HL-60 (cell line): ENCODE results near the gene PARP2.

Experiments used
- DNase-seq, 2 experiments: peaks; one replicate each; pipeline ENCODE4 v3.0.0-alpha.2; 2010 to 2020; ENCODE audit warnings: low read depth in 1 of 2, low spot score in 1 of 2
- H3K27ac ChIP-seq: fragments of 250-450 bp; sonication (Bioruptor Pico); replicated peaks from 2 replicates; pipeline ENCODE4 v1.5.1; 2020; ENCODE audit warnings: mild to moderate bottlenecking, moderate library complexity
- H3K27me3 ChIP-seq: fragments of 250-450 bp; sonication (Bioruptor Pico); 2 replicates; pipeline ENCODE4 v1.5.1; 2021; ENCODE audit warnings: mild to moderate bottlenecking, moderate library complexity; ENCODE audit not compliant: insufficient read depth, poor library complexity, severe bottlenecking
- H3K4me3 ChIP-seq: replicated peaks from 2 replicates; pipeline ENCODE4 v1.5.1; 2011; ENCODE audit warnings: mild to moderate bottlenecking, control low read depth, low read length; ENCODE audit not compliant: insufficient read depth
- CTCF ChIP-seq: IDR thresholded peaks from one replicate; pipeline ENCODE4 v1.5.1; 2011; ENCODE audit warnings: low read length, control low read depth, inconsistent platforms; ENCODE audit not compliant: insufficient read depth
- GABPA ChIP-seq: IDR thresholded peaks from 2 replicates; pipeline ENCODE4 v1.6.1; 2012; ENCODE audit warnings: low read depth
- POLR2AphosphoS5 ChIP-seq: IDR thresholded peaks from 2 replicates; pipeline ENCODE4 v1.6.1; 2012; ENCODE audit warnings: low read depth
- REST ChIP-seq: IDR thresholded peaks from 2 replicates; pipeline ENCODE4 v1.6.1; 2012; ENCODE audit warnings: low read depth; ENCODE audit not compliant: insufficient replicate concordance
- SPI1 ChIP-seq: IDR thresholded peaks from 2 replicates; pipeline ENCODE4 v1.6.1; 2012; ENCODE audit warnings: low read depth, mild to moderate bottlenecking, borderline replicate concordance

Gene PARP2

GRCh38 chr14:20345366-20345765 lies 1.9 kb downstream of the PARP2 start:
- no peak for TF ChIP-seq GABPA
- Histone ChIP-seq H3K27me3 (no peaks in the 10 kb centered on the region), H3K4me3 (no peak overlapping the region), H3K27ac (no peak overlapping the region)
- DNase-seq = no peak

- no peak for TF ChIP-seq GABPA
- TF ChIP-seq CTCF = no peak
- no peak for TF ChIP-seq POLR2AphosphoS5
- no peak for TF ChIP-seq SPI1
- no peak for TF ChIP-seq REST
- Histone ChIP-seq H3K27ac (no peak overlapping the region), H3K4me3 (no peak overlapping the region), H3K27me3 (no peaks in the 10 kb centered on the region)
- no peak for DNase-seq
Measured at GRCh38 chr14:20346713-20347112, 3.3 kb downstream of the PARP2 start.

- TF ChIP-seq CTCF (no peak), GABPA (no peak), POLR2AphosphoS5 (no peak), SPI1 (no peak), REST (no peak)
- Histone ChIP-seq H3K4me3 (no peak overlapping the region), H3K27ac (no peak overlapping the region), H3K27me3 (no peaks in the 10 kb centered on the region)
- DNase-seq = no peak
Measured at GRCh38 chr14:20347747-20348146, 4.3 kb downstream of the PARP2 start.

GRCh38 chr14:20350282-20350681 lies 6.8 kb downstream of the PARP2 start:
- Histone ChIP-seq H3K27me3 (no peaks in the 10 kb centered on the region), H3K27ac (no peak overlapping the region), H3K4me3 (no peak overlapping the region)
- TF ChIP-seq GABPA (no peak), REST (no peak), POLR2AphosphoS5 (no peak), SPI1 (no peak), CTCF (no peak)
- DNase-seq = no peak
